Measurements from ENCODE around the gene MAP3K20.
A peak's percentile ranks its signal among the peaks of the same experiment; 100 is the strongest.

DNA sequence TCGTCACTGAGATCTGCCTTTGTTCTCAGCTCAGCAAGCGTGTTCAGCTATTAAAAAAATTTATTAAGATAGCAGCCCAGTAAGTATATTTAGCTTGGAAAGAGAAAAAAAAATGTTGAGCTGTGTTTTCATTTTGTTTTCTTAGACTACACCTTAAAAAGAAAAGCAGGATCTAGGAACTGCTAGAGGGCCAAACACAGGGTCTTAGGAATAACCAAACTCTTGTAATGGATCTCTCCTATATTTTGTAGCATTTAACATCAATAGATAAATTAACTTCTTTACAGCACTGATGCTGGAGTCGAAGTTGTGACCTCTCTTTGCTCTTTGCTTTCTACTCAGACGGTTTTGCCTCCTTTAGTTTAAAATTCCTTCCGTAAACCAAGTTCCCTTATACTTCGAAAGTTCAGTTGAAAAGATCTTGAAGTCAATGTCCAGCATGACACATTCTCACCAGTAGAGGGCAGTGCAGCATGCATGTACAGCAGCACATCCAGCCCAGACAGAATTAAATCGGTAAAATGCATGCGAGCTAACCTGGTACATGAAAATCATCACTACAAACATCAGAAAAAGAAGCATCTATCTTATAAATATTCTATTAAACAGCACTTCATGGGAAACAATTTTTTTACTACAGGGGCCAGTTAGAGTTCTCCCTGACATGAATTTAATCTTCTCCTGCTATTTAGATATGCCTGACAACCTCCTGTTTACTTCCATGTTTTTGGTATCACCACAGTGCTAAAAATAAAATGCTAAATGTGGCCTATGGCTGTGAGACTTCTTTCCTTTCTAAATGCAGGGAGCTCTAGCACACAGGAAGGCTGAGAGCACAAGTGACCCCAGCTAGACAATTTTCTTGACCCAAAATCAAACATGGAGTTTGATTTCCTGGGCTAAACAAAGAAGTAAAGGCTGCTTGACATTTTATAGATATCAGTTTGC, 48.2 kb upstream of the MAP3K20 start:
- TF ChIP-seq CTCF (IDR thresholded peaks at IDR 0.05) (peak; percentile 92 to 96 (median 94)), POLR2A (IDR thresholded peaks at IDR 0.05) (no peak), EP300 (IDR thresholded peaks at IDR 0.05; ENCODE audit: low read depth) (no peak), POLR2AphosphoS5 (IDR thresholded peaks at IDR 0.05) (peak in 1 of 3 donors; percentile 33)

All from transverse colon (tissue), 4 donors.